A549 treated with CpdA at 1 μM for 4 hours (cell line): Measurements from ENCODE around the gene TROAP. TPM values are rescaled to one million over a fixed set of nuclear protein-coding genes. Genes with fewer than 3 reads are reported as not detected.

ENCODE experiments used
- total RNA-seq: library from RNA; stranded (reverse); fragments of 200-300 nt; extraction: Qiagen RNA extraction; gene quantifications from 5 replicates; pipeline ENCODE4 v1.2.3, GENCODE V29; 2022; ENCODE audit warnings: low read depth

Gene TROAP, protein sequence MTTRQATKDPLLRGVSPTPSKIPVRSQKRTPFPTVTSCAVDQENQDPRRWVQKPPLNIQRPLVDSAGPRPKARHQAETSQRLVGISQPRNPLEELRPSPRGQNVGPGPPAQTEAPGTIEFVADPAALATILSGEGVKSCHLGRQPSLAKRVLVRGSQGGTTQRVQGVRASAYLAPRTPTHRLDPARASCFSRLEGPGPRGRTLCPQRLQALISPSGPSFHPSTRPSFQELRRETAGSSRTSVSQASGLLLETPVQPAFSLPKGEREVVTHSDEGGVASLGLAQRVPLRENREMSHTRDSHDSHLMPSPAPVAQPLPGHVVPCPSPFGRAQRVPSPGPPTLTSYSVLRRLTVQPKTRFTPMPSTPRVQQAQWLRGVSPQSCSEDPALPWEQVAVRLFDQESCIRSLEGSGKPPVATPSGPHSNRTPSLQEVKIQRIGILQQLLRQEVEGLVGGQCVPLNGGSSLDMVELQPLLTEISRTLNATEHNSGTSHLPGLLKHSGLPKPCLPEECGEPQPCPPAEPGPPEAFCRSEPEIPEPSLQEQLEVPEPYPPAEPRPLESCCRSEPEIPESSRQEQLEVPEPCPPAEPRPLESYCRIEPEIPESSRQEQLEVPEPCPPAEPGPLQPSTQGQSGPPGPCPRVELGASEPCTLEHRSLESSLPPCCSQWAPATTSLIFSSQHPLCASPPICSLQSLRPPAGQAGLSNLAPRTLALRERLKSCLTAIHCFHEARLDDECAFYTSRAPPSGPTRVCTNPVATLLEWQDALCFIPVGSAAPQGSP
- 78.1 to 121 TPM (median 84.3 TPM) in 5 replicates for total RNA-seq

GRCh38 chr12:49322708-49323523 is at the start of gene TROAP:
Gene TROAP (plus strand): TSS chr12:49323255. CDS start chr12:49323609, 354 bp downstream.

GRCh38 chr12:49295082-49295936 is 27.7 kb upstream of the TROAP start, which contains the start of gene PRPH:
Gene PRPH (plus strand): TSS chr12:49295147. CDS start chr12:49295201, 54 bp downstream.

GRCh38 chr12:49336645-49337584 is 13.9 kb downstream of the TROAP start, which contains the start of gene C1QL4:
Gene C1QL4 (minus strand): TSS chr12:49337188. CDS start chr12:49336477, 711 bp downstream.

GRCh38 chr12:49346659-49347310 is 23.7 kb downstream of the TROAP start, which contains the start of gene DNAJC22:
Gene DNAJC22 (plus strand): TSS chr12:49346888. CDS start chr12:49348873, 1,985 bp downstream.

GRCh38 chr12:49367381-49368239 is 44.6 kb downstream of the TROAP start, which contains the start of gene SPATS2:
Gene SPATS2 (plus strand): TSS chr12:49367462. CDS start chr12:49461013, 93,551 bp downstream.

Other genes with a start within 250 kb of the TROAP start
- not detected in 5 replicates for gene DHH, start 228.5 kb upstream of the TROAP start, total RNA-seq
- 10.6 to 16.5 TPM (median 15.7 TPM) in 5 replicates for gene LMBR1L, start 212.4 kb upstream of the TROAP start, total RNA-seq
- 2,156 to 2,553 TPM (median 2,429 TPM) in 5 replicates for gene TUBA1B, start 191.9 kb upstream of the TROAP start, total RNA-seq
- 169 to 204 TPM (median 193 TPM) in 5 replicates for gene TUBA1A, start 134.2 kb upstream of the TROAP start, total RNA-seq
- 1,814 to 2,090 TPM (median 1,891 TPM) in 5 replicates for gene TUBA1C, start 58.2 kb upstream of the TROAP start, total RNA-seq
- gene PRPH, start 28.1 kb upstream of the TROAP start, total RNA-seq = 0.77 to 1.6 TPM (median 1.1 TPM) in 5 replicates
- 3.4 to 5.7 TPM (median 5.0 TPM) in 5 replicates for gene C1QL4, start 13.9 kb downstream of the TROAP start, total RNA-seq
- gene DNAJC22, start 23.6 kb downstream of the TROAP start, total RNA-seq = 19.2 to 24.7 TPM (median 20.0 TPM) in 5 replicates
- 30.6 to 40.8 TPM (median 34.2 TPM) in 5 replicates for gene SPATS2, start 44.2 kb downstream of the TROAP start, total RNA-seq
- 2.4 to 3.0 TPM (median 2.9 TPM) in 5 replicates for gene KCNH3, start 215.8 kb downstream of the TROAP start, total RNA-seq
- 63.9 to 69.1 TPM (median 67.7 TPM) in 5 replicates for gene MCRS1, start 244.9 kb downstream of the TROAP start, total RNA-seq